GM18505 (cell line): ENCODE data around the gene GALR2.
"Not testable (repeated sequence)": the region's sequence is repeated elsewhere in the genome, so short reads cannot be mapped to it uniquely, and the experiment has no call there.

Source experiments
- ATAC-seq: cut with Tn5 transposase; IDR thresholded peaks from one replicate; pipeline ENCODE4 v1.9.1; 2021; ENCODE audit not compliant: unreplicated experiment
- POLR2A ChIP-seq: IDR thresholded peaks from 4 replicates; pipeline ENCODE4 v1.6.1; 2011; ENCODE audit warnings: borderline replicate concordance; ENCODE audit not compliant: insufficient read depth, insufficient read length; ENCODE audit errors: extremely low read depth

The GALR2 gene

GRCh38 chr17:76074390-76075363 is at the start of gene GALR2:
Gene GALR2, plus strand, starts transcription at chr17:76074781. Its CDS starts 103 bp downstream, at chr17:76074884.
- TF ChIP-seq POLR2A, result no peak
- no peak for ATAC-seq

DNA sequence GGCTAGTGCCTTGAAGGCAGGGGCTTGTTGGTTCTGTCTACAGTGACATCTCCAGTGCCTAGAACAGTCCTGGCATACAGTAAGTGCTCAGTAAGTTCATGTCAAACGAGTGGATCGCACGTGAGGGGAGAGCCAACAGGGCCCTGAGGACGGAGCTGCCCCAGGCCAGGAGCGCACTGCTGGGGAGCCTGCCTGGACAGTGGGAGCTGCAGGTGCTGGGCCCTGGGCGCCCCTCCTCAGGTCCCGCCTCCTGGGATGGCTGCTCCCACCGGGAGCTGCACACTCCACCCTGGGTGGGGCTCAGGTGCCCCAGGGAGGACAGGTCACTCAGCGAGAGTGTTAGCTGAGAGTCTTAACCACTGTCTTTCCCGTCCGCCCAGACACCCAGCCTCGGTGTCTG is 49.3 kb upstream of the GALR2 start:
- no peak for TF ChIP-seq POLR2A
- no peak for ATAC-seq

DNA sequence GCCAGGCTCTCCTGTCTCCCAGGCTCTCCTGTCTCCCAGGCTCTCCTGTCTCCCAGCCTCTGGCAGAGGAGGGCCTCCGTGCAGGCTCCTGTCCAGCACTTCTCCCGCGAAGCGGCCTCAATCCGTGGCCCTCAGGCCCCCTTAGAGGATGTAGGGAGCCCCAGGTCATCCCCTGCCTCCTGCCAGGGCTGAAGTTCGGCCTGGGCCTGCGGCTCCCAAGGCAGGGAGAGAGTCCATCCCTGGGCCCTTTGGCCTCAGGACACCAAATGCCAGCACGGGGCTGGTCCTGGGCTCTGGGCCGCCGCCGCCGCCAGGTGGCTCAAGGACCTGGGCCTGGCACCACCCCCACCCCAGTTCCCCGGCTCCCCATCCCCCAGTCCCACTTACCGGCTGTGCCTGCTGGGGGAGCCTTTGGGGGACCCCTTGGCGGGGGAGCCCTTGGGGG is 47.8 kb upstream of the GALR2 start:
- ATAC-seq, result no peak
- TF ChIP-seq POLR2A, result no peak

GRCh38 chr17:76027159-76027839 is 47.3 kb upstream of the GALR2 start, which contains the start of gene EVPL:
Gene EVPL, minus strand, starts transcription at chr17:76027306. Its CDS starts 108 bp downstream, at chr17:76027198.
- ATAC-seq, result no peak
- TF ChIP-seq POLR2A, result no peak

DNA sequence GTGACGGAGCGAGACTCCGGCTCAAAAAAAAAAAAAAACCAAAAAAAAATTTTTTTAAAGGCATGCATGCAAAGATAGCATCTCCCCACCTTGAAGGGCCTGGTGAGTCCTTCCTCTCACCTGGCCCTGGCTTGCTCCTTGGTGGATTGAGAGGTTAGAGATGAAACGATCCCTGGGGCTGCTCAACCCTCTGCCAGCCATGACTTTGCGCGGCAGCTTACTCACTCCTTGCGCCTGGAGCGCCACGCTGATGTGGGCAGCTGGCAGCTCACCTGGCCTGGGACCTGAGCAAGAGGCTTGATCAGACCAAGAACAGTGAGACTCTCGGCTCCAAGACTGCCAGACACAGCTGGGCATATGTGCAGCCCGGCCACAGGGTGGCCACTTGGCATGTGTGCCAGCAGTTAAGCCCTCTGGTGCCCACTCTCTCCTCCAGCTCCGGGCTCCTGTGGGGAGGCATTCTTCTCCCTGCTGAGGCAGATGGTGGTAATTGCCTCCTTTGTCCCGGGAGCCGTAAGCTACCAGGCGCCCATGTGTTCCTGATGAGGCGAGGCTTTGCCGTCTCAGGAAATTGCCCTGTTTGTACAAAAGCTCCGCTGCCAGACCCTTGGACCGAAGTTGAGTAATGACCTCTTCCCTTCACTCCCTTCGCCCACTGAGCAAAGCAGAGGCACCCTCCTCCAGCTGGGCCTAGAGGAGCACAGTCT is 42.4 kb upstream of the GALR2 start:
- TF ChIP-seq POLR2A, result no peak
- ATAC-seq, result no peak

GRCh38 chr17:76032780-76033108 is 41.8 kb upstream of the GALR2 start:
- no peak for ATAC-seq
- no peak for TF ChIP-seq POLR2A

- ATAC-seq, result no peak
- TF ChIP-seq POLR2A, result no peak
These were observed 41.4 kb upstream of the GALR2 start for GRCh38 chr17:76033139-76033538.

DNA sequence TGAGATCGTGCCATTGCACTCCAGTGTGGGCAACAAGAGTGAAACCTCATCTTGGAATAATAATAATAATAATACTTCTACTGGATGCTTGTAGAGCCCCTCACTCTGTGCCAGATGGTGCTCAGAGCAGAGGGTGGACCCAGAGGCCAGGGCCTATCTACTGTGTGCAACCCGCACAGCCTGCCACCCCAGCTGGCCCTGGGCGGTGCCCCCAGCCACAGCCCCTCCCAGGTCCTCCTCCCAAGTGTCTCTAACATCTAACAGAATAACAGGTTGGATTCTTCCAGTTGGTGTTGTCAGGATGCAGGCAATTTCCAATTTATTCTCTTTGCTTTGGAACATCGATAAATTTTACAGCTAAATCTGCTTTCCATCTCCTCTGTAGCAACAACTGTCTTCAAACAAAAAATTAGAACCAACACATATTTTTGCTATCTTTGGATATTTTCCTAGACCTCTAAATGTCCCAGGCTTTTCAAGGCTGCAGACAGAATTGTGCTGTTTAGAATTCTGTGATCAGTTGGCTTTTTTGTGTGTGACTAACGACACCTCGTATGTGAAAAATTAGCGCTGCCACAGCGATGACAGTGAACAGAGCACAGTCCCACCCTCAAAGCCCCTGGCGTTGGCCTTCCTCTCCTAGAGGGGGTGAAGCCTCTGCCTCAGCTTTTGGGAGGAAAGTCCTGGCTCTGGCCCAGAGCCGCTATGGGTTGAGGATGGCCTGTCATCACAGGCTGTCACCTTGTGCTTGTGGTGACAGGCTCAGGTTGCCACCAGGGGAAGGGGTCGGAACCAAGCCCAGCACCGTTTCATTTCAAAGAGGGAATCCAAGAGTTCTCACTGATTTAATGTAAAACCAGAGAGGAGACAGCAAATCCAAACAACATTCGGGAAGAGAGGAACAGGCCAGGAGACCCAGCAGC is 39.9 kb upstream of the GALR2 start:
- ATAC-seq, result no peak
- no peak for TF ChIP-seq POLR2A

GRCh38 chr17:76036497-76037261 is 37.9 kb upstream of the GALR2 start:
- no peak for ATAC-seq
- TF ChIP-seq POLR2A, result no peak

DNA sequence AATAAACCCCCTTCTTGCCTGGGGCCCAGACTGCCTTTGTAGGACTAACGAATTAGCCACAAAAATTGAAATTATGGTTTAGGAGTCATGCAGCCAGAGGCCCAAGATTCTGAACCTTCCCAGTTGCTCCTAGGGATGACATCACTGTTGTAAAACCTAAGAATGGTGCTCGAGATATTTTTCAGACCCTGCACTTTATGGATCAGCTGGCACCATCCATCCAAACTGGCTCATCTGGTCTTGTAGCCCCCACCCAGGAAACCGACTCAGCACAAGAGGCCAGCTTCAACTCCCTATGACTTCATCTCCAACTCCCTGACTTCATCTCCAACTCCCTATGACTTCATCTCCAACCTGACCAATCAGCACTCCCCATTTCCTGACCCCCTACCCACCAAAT is 36.5 kb upstream of the GALR2 start:
- no peak for TF ChIP-seq POLR2A
- ATAC-seq, result no peak

- ATAC-seq, result no peak
- no peak for TF ChIP-seq POLR2A
These were observed 35.5 kb upstream of the GALR2 start for GRCh38 chr17:76039121-76039520.

GRCh38 chr17:76040376-76040775 is 34.2 kb upstream of the GALR2 start:
- no peak for TF ChIP-seq POLR2A
- ATAC-seq, result no peak

- not testable (repeated sequence) for ATAC-seq
These were observed 31.7 kb upstream of the GALR2 start for GRCh38 chr17:76042868-76043267.

GRCh38 chr17:76044475-76045007 is 30.0 kb upstream of the GALR2 start:
- not testable (repeated sequence) for ATAC-seq
